HG02981 (cell line): Measurements from ENCODE around the gene HESX1.

Experiments used
- ATAC-seq: cut with Tn5 transposase; IDR thresholded peaks from one replicate; pipeline ENCODE4 v1.9.1; 2021; ENCODE audit warnings: mild to moderate bottlenecking, moderate library complexity; ENCODE audit not compliant: unreplicated experiment

Gene HESX1

GRCh38 chr3:57150113-57150581 lies 49.6 kb downstream of the HESX1 start:
- no peak for ATAC-seq
